HCT116 (cell line): ENCODE results near the gene CALD1. TPM values are rescaled to one million over a fixed set of nuclear protein-coding genes. Genes with fewer than 3 reads are reported as not detected.

Experiments used
- ATAC-seq: fragments of 200-7000 bp; cut with Tn5 transposase; 2 replicates; pipeline ENCODE4 v1.9.1; 2020; ENCODE audit warnings: mild to moderate bottlenecking, moderate library complexity
- BruUV-seq: library from RNA; stranded (reverse); fragments of 400-500 nt; replicated peaks from 2 replicates; lab custom pipeline; 2021; lab: Mats Ljungman, UMichigan
- CTCF ChIA-PET: fragments of 300-600 bp; sonication (Branson Sonifier 250); formaldehyde crosslinking; loops from one replicate; lab custom pipeline; 2021; ENCODE audit warnings: antibody characterized with exemption; lab: Charles Lee
- POLR2A ChIA-PET: fragments of 300-600, 350-600 bp; sonication (Branson Sonifier 250); formaldehyde crosslinking; loops from one replicate; lab custom pipeline; 2021; ENCODE audit warnings: antibody characterized with exemption; lab: Charles Lee
- RAD21 ChIA-PET, 2 experiments: fragments of 300-600 bp; sonication (Branson Sonifier 250); formaldehyde crosslinking; loops; one replicate each; lab custom pipeline; 2023; ENCODE audit warnings: low total read pairs in 2 of 2; ENCODE audit not compliant: uncharacterized antibody in 2 of 2, unreplicated experiment in 2 of 2, low non-redundant PET in 1 of 2; lab: Charles Lee
- DNase-seq: peaks from one replicate; pipeline ENCODE4 v3.0.0-alpha.2; 2010; ENCODE audit warnings: low read depth, low spot score
- H2AFZ ChIP-seq: fragments of 200-600 bp; shearing (Covaris generic), sonication (generic); 2 replicates; pipeline ENCODE4 v1.6.1; 2017; ENCODE audit warnings: low read depth, mixed run types, mixed read lengths, antibody characterized with exemption, low read length; ENCODE audit not compliant: poor library complexity, severe bottlenecking
- H3K27ac ChIP-seq: 2 replicates; pipeline ENCODE4 v1.5.1; 2012; ENCODE audit warnings: low read depth, low read length
- H3K27me3 ChIP-seq: fragments of 200-600 bp; sonication (generic); 2 replicates; pipeline ENCODE4 v1.6.1; 2016; ENCODE audit warnings: mixed run types, low read length, mixed read lengths; ENCODE audit not compliant: insufficient read depth
- H3K36me3 ChIP-seq, 2 experiments: fragments of 200-500 bp in 1 of 2; fragments of 200-600 bp in 1 of 2; sonication (Bioruptor generic) in 1 of 2; sonication (generic) in 1 of 2; 2 replicates each; pipeline versions ENCODE4 v1.5.1 to v1.6.1; 2014 to 2016; ENCODE audit warnings: low read length in 2 of 2, inconsistent platforms in 1 of 2, mixed read lengths in 1 of 2, mixed run types in 1 of 2; ENCODE audit not compliant: insufficient read depth in 2 of 2, control insufficient read depth in 1 of 2
- H3K4me1 ChIP-seq, 2 experiments: fragments of 200-600 bp in 1 of 2; sonication (generic) in 1 of 2; 2 replicates each; pipeline versions ENCODE4 v1.5.1 to v1.6.1; 2012 to 2017; ENCODE audit warnings: low read length in 2 of 2, inconsistent platforms in 1 of 2, mild to moderate bottlenecking in 1 of 2, mixed read lengths in 1 of 2, mixed run types in 1 of 2, moderate library complexity in 1 of 2; ENCODE audit not compliant: insufficient read depth in 2 of 2, control insufficient read depth in 1 of 2
- H3K4me2 ChIP-seq: fragments of 200-600 bp; sonication (generic); 2 replicates; pipeline ENCODE4 v1.6.1; 2017; ENCODE audit warnings: mixed run types, low read length, mixed read lengths
- H3K4me3 ChIP-seq, 2 experiments: fragments of 200-600 bp in 1 of 2; sonication (generic) in 1 of 2; replicated peaks in 1 of 2; 2 replicates each; pipeline ENCODE4 v1.5.1; 2011 to 2016; ENCODE audit warnings: low read length in 2 of 2, control low read depth in 1 of 2, low read depth in 1 of 2, mild to moderate bottlenecking in 1 of 2, mixed read lengths in 1 of 2, mixed run types in 1 of 2
- H3K79me2 ChIP-seq: fragments of 200-600 bp; sonication (generic); 2 replicates; pipeline ENCODE4 v1.6.1; 2017; ENCODE audit warnings: mild to moderate bottlenecking, mixed run types, low read length, moderate library complexity, mixed read lengths; ENCODE audit not compliant: insufficient read depth
- H3K9ac ChIP-seq: fragments of 200-600 bp; sonication (generic); 2 replicates; pipeline ENCODE4 v1.6.1; 2016; ENCODE audit warnings: low read length, mixed read lengths
- H3K9me2 ChIP-seq: fragments of 200-600 bp; sonication (generic), shearing (Covaris generic); 2 replicates; pipeline ENCODE4 v1.6.1; 2017; ENCODE audit warnings: mixed run types, mild to moderate bottlenecking, moderate library complexity; ENCODE audit not compliant: insufficient read depth
- H3K9me3 ChIP-seq, 2 experiments: fragments of 200-500 bp in 1 of 2; fragments of 200-600 bp in 1 of 2; sonication (Bioruptor generic) in 1 of 2; sonication (generic) in 1 of 2; 2 replicates each; pipeline ENCODE4 v1.6.1; 2014 to 2017; ENCODE audit warnings: low read length in 2 of 2, mixed read lengths in 2 of 2, inconsistent platforms in 1 of 2, low read depth in 1 of 2, mild to moderate bottlenecking in 1 of 2, mixed run types in 1 of 2, moderate library complexity in 1 of 2; ENCODE audit not compliant: control insufficient read depth in 1 of 2, insufficient read depth in 1 of 2
- H4K20me1 ChIP-seq: fragments of 200-600 bp; sonication (generic), shearing (Covaris generic); 2 replicates; pipeline ENCODE4 v1.6.1; 2017; ENCODE audit warnings: mixed run types, mild to moderate bottlenecking, moderate library complexity; ENCODE audit not compliant: insufficient read depth
- EGR1 ChIP-seq: IDR thresholded peaks from 2 replicates; pipeline ENCODE4 v1.6.1; 2012; ENCODE audit warnings: low read depth
- POLR2AphosphoS5 ChIP-seq: IDR thresholded peaks from 2 replicates; pipeline ENCODE4 v1.6.1; 2011; ENCODE audit warnings: mild to moderate bottlenecking, low read depth, low read length, moderate library complexity
- RAD21 ChIP-seq: IDR thresholded peaks from 2 replicates; pipeline ENCODE4 v1.6.1; 2012; ENCODE audit warnings: low read depth, mild to moderate bottlenecking
- SP1 ChIP-seq: IDR thresholded peaks from 2 replicates; pipeline ENCODE4 v1.6.1; 2012; ENCODE audit warnings: low read depth
- SRF ChIP-seq: IDR thresholded peaks from 2 replicates; pipeline ENCODE4 v1.6.1; 2012; ENCODE audit warnings: low read depth
- YY1 ChIP-seq: IDR thresholded peaks from 2 replicates; pipeline ENCODE4 v1.6.1; 2011; ENCODE audit warnings: low read length, low read depth, moderate library complexity, mild to moderate bottlenecking; ENCODE audit not compliant: insufficient replicate concordance; ENCODE audit errors: extremely low read depth
- ZFX ChIP-seq: fragments of 450-650 bp; IDR thresholded peaks from 2 replicates; pipeline ENCODE4 v1.6.1; 2017
- ZNF274 ChIP-seq: fragments of 200-500 bp; sonication (Bioruptor generic); IDR thresholded peaks from 2 replicates; pipeline ENCODE4 v1.6.1; 2014; ENCODE audit warnings: mild to moderate bottlenecking, low read depth, low read length, inconsistent platforms
- intact Hi-C: fragments of 100-400 bp; cut with micrococcal nuclease; formaldehyde crosslinking; loops from 2 replicates; pipeline ENCODE4 v1.10.0; 2022
- total RNA-seq: library from RNA; stranded (reverse); gene quantifications from one replicate; pipeline ENCODE4 v1.2.1, GENCODE V29; 2021; ENCODE audit not compliant: unreplicated experiment
- TF ChIP-seq, protein P1 (sequence below): IDR thresholded peaks from 2 replicates; pipeline ENCODE4 v1.6.1; 2011; ENCODE audit warnings: mild to moderate bottlenecking, low read length, moderate library complexity; ENCODE audit not compliant: insufficient replicate concordance; ENCODE audit errors: extremely low read depth

The CALD1 gene
- total RNA-seq, 1 experiment from 2014 or later, result 66.8 TPM

DNA sequence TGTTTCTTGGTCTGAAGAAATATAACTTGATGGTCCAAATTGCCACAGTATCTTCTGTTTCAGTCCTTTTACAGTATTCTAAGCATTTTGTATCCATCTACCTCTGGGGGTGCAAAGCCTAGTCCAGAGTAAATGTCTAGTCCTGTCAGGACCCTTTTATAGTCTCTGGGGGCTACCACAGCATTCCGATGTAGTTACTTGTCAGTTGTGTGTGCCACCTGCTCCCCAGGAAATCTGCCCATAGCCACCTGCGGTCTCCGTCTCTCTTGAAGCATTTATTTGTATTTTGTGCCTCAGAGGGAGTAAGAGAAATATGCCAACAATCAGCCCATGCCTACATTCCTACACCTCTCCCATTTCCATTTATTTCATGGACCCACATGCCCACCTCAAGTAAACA, 219.7 kb downstream of the CALD1 start (continued):
- TF ChIP-seq, protein P1, sequence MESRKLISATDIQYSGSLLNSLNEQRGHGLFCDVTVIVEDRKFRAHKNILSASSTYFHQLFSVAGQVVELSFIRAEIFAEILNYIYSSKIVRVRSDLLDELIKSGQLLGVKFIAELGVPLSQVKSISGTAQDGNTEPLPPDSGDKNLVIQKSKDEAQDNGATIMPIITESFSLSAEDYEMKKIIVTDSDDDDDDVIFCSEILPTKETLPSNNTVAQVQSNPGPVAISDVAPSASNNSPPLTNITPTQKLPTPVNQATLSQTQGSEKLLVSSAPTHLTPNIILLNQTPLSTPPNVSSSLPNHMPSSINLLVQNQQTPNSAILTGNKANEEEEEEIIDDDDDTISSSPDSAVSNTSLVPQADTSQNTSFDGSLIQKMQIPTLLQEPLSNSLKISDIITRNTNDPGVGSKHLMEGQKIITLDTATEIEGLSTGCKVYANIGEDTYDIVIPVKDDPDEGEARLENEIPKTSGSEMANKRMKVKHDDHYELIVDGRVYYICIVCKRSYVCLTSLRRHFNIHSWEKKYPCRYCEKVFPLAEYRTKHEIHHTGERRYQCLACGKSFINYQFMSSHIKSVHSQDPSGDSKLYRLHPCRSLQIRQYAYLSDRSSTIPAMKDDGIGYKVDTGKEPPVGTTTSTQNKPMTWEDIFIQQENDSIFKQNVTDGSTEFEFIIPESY, result no peak
- TF ChIP-seq SP1 (no peak), EGR1 (no peak), SRF (no peak)

DNA sequence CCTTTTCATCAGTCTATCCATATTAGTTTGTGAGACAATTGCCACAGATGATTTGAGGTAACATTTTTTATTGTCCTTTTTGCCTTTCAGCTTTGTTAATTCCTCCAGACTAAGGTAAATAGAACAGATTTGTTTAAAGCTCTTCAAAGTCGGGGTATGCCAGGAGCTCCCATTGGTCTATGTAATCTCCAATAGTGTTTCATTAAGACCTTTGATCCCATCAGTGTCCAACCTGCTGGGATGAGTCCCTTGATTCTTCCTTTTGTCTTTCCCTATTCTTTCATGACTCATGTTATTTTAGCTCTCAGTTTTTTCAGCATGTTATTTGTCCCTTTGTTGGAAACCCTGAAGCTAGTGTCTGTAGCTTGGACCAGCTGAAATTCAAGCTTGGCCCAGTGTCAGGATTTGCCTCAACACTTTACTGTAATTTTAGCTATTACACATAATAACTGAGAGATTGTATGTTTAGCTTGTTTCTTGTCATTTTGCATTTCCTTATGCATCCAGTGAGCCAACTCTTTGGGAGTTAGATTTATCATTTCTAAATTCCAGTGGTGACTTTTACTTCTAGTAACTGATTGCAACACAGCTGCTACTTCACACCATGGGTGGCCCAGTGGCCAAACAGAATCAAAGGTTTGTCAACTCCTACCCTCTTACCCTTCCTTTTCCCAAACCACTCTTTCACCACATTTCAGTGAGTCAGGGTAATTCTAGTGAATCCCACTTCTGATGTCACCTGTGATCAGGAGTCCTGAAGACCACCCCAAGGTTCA, 222.1 kb downstream of the CALD1 start:
- POLR2A ChIA-PET, result no interaction called here
- Histone ChIP-seq H3K9me2 (no peaks in the 10 kb centered on the region), H3K27me3 (no peaks in the 10 kb centered on the region), H3K4me3 (no peak overlapping the region), H4K20me1 (no peaks in the 10 kb centered on the region; the same call in 1 of the 2 replicates)
- no peak for ATAC-seq
- no TSS peak for BruUV-seq
- intact Hi-C loops, result no loop called here
- TF ChIP-seq ZFX (no peak), RAD21 (no peak), POLR2AphosphoS5 (no peak), ZNF274 (no peak), SP1 (no peak), YY1 (no peak)
- TF ChIP-seq, protein P1, result no peak
- TF ChIP-seq, all 23 proteins: peak for 0
- Histone ChIP-seq H3K27ac (no peak overlapping the region), H3K36me3 (no peaks in the 10 kb centered on the region), H2AFZ (no peak overlapping the region), H3K79me2 (no peaks in the 10 kb centered on the region), H3K9me3 (no peaks in the 10 kb centered on the region), H3K4me2 (no peak overlapping the region), H3K9ac (no peak overlapping the region), H3K4me1 (no peaks in the 10 kb centered on the region)
- ChIA-PET RAD21 (no interaction called here), CTCF (no interaction called here)
- no peak for DNase-seq
